HG02798 (cell line): ENCODE results near the gene ASIC1.
A peak's percentile ranks its signal among the peaks of the same experiment; 100 is the strongest.

Experiments used
- ATAC-seq: cut with Tn5 transposase; IDR thresholded peaks from one replicate; pipeline ENCODE4 v1.9.1; 2021; ENCODE audit warnings: mild to moderate bottlenecking; ENCODE audit not compliant: unreplicated experiment, poor library complexity

Gene ASIC1

GRCh38 chr12:50058743-50059312 is 1.4 kb downstream of the ASIC1 start:
- no peak for ATAC-seq

GRCh38 chr12:50059440-50060119 is 2.2 kb downstream of the ASIC1 start:
- ATAC-seq: no peak

GRCh38 chr12:50060120-50060468 is 2.7 kb downstream of the ASIC1 start:
- ATAC-seq: no peak

- no peak for ATAC-seq
Observed at GRCh38 chr12:50061171-50061570, 3.8 kb downstream of the ASIC1 start.

GRCh38 chr12:50061946-50062686 is 4.7 kb downstream of the ASIC1 start:
- no peak for ATAC-seq

- no peak for ATAC-seq
Observed at GRCh38 chr12:50062728-50063460, 5.5 kb downstream of the ASIC1 start.

- ATAC-seq: no peak
Observed at GRCh38 chr12:50065726-50066310, 8.4 kb downstream of the ASIC1 start.

GRCh38 chr12:50066402-50066801 is 9.0 kb downstream of the ASIC1 start:
- no peak for ATAC-seq

- no peak for ATAC-seq
Observed at GRCh38 chr12:50069069-50069468, 11.7 kb downstream of the ASIC1 start.

- ATAC-seq: no peak
Observed at GRCh38 chr12:50069539-50069938, 12.1 kb downstream of the ASIC1 start.

GRCh38 chr12:50070314-50071060 is 13.1 kb downstream of the ASIC1 start:
- ATAC-seq: peak; percentile 44

- no peak for ATAC-seq
Observed at GRCh38 chr12:50072198-50072907, 15.0 kb downstream of the ASIC1 start.

GRCh38 chr12:50073206-50073605 is 15.8 kb downstream of the ASIC1 start:
- ATAC-seq: no peak

GRCh38 chr12:50073712-50074111 is 16.3 kb downstream of the ASIC1 start:
- ATAC-seq: no peak

GRCh38 chr12:50074936-50075807 is 17.8 kb downstream of the ASIC1 start:
- ATAC-seq: peak; percentile 83

GRCh38 chr12:50075808-50076170 is 18.4 kb downstream of the ASIC1 start:
- ATAC-seq: no peak

- no peak for ATAC-seq
Observed at GRCh38 chr12:50077099-50077498, 19.7 kb downstream of the ASIC1 start.

GRCh38 chr12:50078281-50078680 is 20.9 kb downstream of the ASIC1 start:
- ATAC-seq: no peak
